GM12892 (cell line): ENCODE results near the gene FSTL3.
A peak's percentile ranks its signal among the peaks of the same experiment; 100 is the strongest.

ENCODE experiments used
- POLR2A ChIP-seq: IDR thresholded peaks from 2 replicates; pipeline ENCODE4 v1.6.1; 2011; ENCODE audit warnings: low read depth, low read length, control low read depth
- POLR2AphosphoS5 ChIP-seq: IDR thresholded peaks from 2 replicates; pipeline ENCODE4 v1.6.1; 2011; ENCODE audit warnings: low read depth, low read length, control low read depth
- TAF1 ChIP-seq: IDR thresholded peaks from 2 replicates; pipeline ENCODE4 v1.6.1; 2011; ENCODE audit warnings: low read depth, mild to moderate bottlenecking, control low read depth, low read length, borderline replicate concordance

DNA sequence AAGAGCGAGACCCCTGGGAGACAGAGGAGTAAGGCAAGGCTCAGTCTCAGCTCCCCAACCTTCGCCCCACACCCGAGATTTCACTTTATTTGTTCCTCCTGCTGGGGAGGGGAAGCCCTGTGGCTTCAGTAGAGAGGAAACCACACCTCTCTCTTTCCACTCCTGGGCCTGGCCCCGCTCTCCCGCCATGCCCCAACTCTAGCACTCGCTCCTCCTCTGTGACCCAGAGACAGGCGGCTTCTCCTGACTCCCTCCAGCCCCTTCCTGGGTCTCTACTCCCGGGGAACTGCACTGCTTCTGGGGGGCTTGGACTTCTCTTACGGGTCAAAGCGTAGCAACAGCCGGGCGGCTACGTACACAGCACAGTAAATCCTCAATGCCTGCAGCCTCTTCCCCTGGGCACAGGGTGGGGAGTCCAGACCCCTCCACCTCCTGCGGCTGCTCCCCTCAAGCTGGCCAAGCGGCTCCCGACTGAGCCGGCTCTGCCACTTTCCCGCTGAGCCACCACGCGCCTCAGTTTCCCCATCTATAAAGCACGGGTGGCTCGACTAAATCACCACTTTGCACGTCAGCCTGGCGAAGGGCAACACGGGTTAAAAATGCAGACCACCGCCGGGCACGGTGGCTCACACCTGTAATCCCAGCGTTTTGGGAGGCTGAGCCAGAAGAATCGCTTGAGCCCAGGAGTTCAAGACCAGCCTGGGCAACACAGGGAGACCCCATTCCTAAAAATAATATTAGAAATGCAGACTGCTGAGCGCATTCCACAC, 14.6 kb upstream of the FSTL3 start:
- TF ChIP-seq POLR2A, result peak; percentile 43; the same call in 1 of the 2 replicates
- TF ChIP-seq TAF1, result no peak
- peak; percentile 35; the same call in 1 of the 2 replicates for TF ChIP-seq POLR2AphosphoS5
